NCI-H2029 treated with DMSO at 0.1 percent for 48 hours (cell line): Measurements from ENCODE around the gene SCYL1.
A peak's percentile ranks its signal among the peaks of the same experiment; 100 is the strongest.

Source experiments
- DNase-seq: peaks from one replicate; lab custom pipeline; 2025; lab: John Stamatoyannopoulos, UW

The SCYL1 gene

GRCh38 chr11:65536412-65537295 lies 11.8 kb downstream of the SCYL1 start:
- no peak for DNase-seq

- no peak for DNase-seq
Observed at GRCh38 chr11:65537296-65537597, 12.4 kb downstream of the SCYL1 start.

- DNase-seq: no peak
Observed at GRCh38 chr11:65537620-65538231, 12.8 kb downstream of the SCYL1 start.

- DNase-seq: no peak
Observed at GRCh38 chr11:65538232-65538914, 13.5 kb downstream of the SCYL1 start.

GRCh38 chr11:65538915-65539743 lies 14.2 kb downstream of the SCYL1 start:
- DNase-seq: no peak

- peak; percentile 21 for DNase-seq
Observed at GRCh38 chr11:65539744-65540289, 14.9 kb downstream of the SCYL1 start.

- DNase-seq: peak; percentile 77
Observed at GRCh38 chr11:65540290-65541092, 15.6 kb downstream of the SCYL1 start.

GRCh38 chr11:65541093-65541982 lies 16.5 kb downstream of the SCYL1 start:
- DNase-seq: no peak

GRCh38 chr11:65542738-65543390 lies 18.0 kb downstream of the SCYL1 start:
- DNase-seq: no peak

GRCh38 chr11:65545853-65546216 lies 21.0 kb downstream of the SCYL1 start:
- no peak for DNase-seq

GRCh38 chr11:65546217-65546958 lies 21.5 kb downstream of the SCYL1 start:
- DNase-seq: peak; percentile 77

GRCh38 chr11:65547446-65548125 lies 22.7 kb downstream of the SCYL1 start:
- no peak for DNase-seq

GRCh38 chr11:65548395-65548794 lies 23.5 kb downstream of the SCYL1 start:
- no peak for DNase-seq

GRCh38 chr11:65549096-65549495 lies 24.2 kb downstream of the SCYL1 start:
- DNase-seq: no peak

- peak; percentile 50 for DNase-seq
Observed at GRCh38 chr11:65551572-65552387, 26.9 kb downstream of the SCYL1 start.

GRCh38 chr11:65552388-65552951 lies 27.6 kb downstream of the SCYL1 start:
- no peak for DNase-seq
